Measurements from ENCODE around the gene BRICD5. TPM values are rescaled to one million over a fixed set of nuclear protein-coding genes. Genes with fewer than 3 reads are reported as not detected.

Gene BRICD5
- total and polyA plus RNA-seq, 8 donors = 2.6 to 78.8 (median 9.7) TPM

- Histone ChIP-seq H3K36me3 (no peaks in the 10 kb centered on the region), H3K4me1 (no peaks in the 10 kb centered on the region), H3K27me3 (peaks cover 0 to 2% (median 0%) of the 10 kb centered on the region in 3 donors), H3K27ac (no peak overlapping the region), H3K9me3 (no peaks in the 10 kb centered on the region), H3K4me3 (no peak overlapping the region)
- TF ChIP-seq POLR2A (IDR thresholded peaks at IDR 0.05) = no peak
- TF ChIP-seq EP300 (IDR thresholded peaks at IDR 0.05) = no peak
- no peak for TF ChIP-seq POLR2AphosphoS5 (IDR thresholded peaks at IDR 0.05)
- no peak for TF ChIP-seq CTCF (IDR thresholded peaks at IDR 0.05)
- 82 to 91% (median 85%) methylated on average over 17 to 19 of the region's 19 CpGs for WGBS, 5 donors
- intact Hi-C loops (cut with DNase I; ENCODE audit: low total_unique reads) = no loop called here
- DNase-seq = no peak
Observed at GRCh38 chr16:2184346-2184745, 26.3 kb downstream of the BRICD5 start.

- H3K27me3 ChIP-seq = peaks cover 0 to 5% (median 0%) of the 10 kb centered on the region in 3 donors
- intact Hi-C loops (cut with DNase I; ENCODE audit: low total_unique reads) = no loop called here
- no peak overlapping the region for H3K4me3 ChIP-seq
- H3K36me3 ChIP-seq = no peaks in the 10 kb centered on the region
- no peak overlapping the region for H3K27ac ChIP-seq
- 89 to 94% (median 91%) methylated on average over 17 to 30 of the region's 30 CpGs for WGBS, 5 donors
- peaks cover 0 to 1% (median under 1%) of the 10 kb centered on the region in 4 donors for H3K4me1 ChIP-seq
- no peaks in the 10 kb centered on the region for H3K9me3 ChIP-seq
- no peak for DNase-seq
- TF ChIP-seq POLR2AphosphoS5 (IDR thresholded peaks at IDR 0.05) (no peak), POLR2A (IDR thresholded peaks at IDR 0.05) (no peak), CTCF (IDR thresholded peaks at IDR 0.05) (no peak), EP300 (IDR thresholded peaks at IDR 0.05) (no peak)
Observed at GRCh38 chr16:2183671-2184070, 27.0 kb downstream of the BRICD5 start.

GRCh38 chr16:2181952-2182351, 28.7 kb downstream of the BRICD5 start:
- peaks cover 0 to 5% (median 3%) of the 10 kb centered on the region in 4 donors for H3K4me1 ChIP-seq
- H3K9me3 ChIP-seq = no peaks in the 10 kb centered on the region
- WGBS, 5 donors = 83 to 90% (median 89%) methylated on average over 9 to 20 of the region's 20 CpGs
- peaks cover 12 to 14% (median 13%) of the 10 kb centered on the region in 4 donors for H3K36me3 ChIP-seq
- no peak for TF ChIP-seq POLR2A (IDR thresholded peaks at IDR 0.05)
- no peak for TF ChIP-seq EP300 (IDR thresholded peaks at IDR 0.05)
- no peak for TF ChIP-seq CTCF (IDR thresholded peaks at IDR 0.05)
- TF ChIP-seq POLR2AphosphoS5 (IDR thresholded peaks at IDR 0.05) = no peak
- no peak overlapping the region for H3K27ac ChIP-seq
- no peak for DNase-seq
- H3K27me3 ChIP-seq = peaks cover 0 to 13% (median 0%) of the 10 kb centered on the region in 3 donors
- H3K4me3 ChIP-seq = no peak overlapping the region
- intact Hi-C loops (cut with DNase I; ENCODE audit: low total_unique reads) = no loop called here

GRCh38 chr16:2180962-2181923, 29.4 kb downstream of the BRICD5 start:
- Histone ChIP-seq H3K27ac (no peak overlapping the region), H3K4me1 (peaks cover 0 to 5% (median 3%) of the 10 kb centered on the region in 4 donors), H3K9me3 (no peaks in the 10 kb centered on the region), H3K4me3 (no peak overlapping the region), H3K27me3 (peaks cover 0 to 13% (median 0%) of the 10 kb centered on the region in 3 donors), H3K36me3 (peaks cover 19 to 21% (median 20%) of the 10 kb centered on the region in 4 donors)
- TF ChIP-seq EP300 (IDR thresholded peaks at IDR 0.05) (no peak), POLR2AphosphoS5 (IDR thresholded peaks at IDR 0.05) (no peak), CTCF (IDR thresholded peaks at IDR 0.05) (no peak), POLR2A (IDR thresholded peaks at IDR 0.05) (no peak)
- intact Hi-C loops (cut with DNase I; ENCODE audit: low total_unique reads) = no loop called here
- WGBS, 5 donors = 68 to 89% (median 75%) methylated on average over 21 to 46 of the region's 46 CpGs
- no peak for DNase-seq
